Bronchial epithelial cell (primary cell): ENCODE results near the gene RASA2. TPM values are rescaled to one million over a fixed set of nuclear protein-coding genes. Genes with fewer than 3 reads are reported as not detected.
A peak's percentile ranks its signal among the peaks of the same experiment; 100 is the strongest.

Source experiments
- DNase-seq: peaks from one replicate; pipeline ENCODE4 v3.0.0-alpha.2; 2010; ENCODE audit warnings: low read depth
- FAIRE-seq: peaks from 2 replicates; lab custom pipeline; 2011; peaks lifted over from hg19 to GRCh38; lab: Jason Lieb, UNC
- H3K27me3 ChIP-seq: 2 replicates; pipeline ENCODE4 v1.5.1; 2011; ENCODE audit warnings: low read length; ENCODE audit not compliant: control insufficient read depth, insufficient read depth
- H3K36me3 ChIP-seq: 2 replicates; pipeline ENCODE4 v1.5.1; 2011; ENCODE audit warnings: low read length; ENCODE audit not compliant: control insufficient read depth, insufficient read depth
- H3K4me3 ChIP-seq: 2 replicates; pipeline ENCODE4 v1.5.1; 2011; ENCODE audit warnings: mild to moderate bottlenecking, low read depth, low read length, control low read depth
- total RNA-seq: library from RNA; depleted of rRNA; stranded (reverse); fragments of >200 nt; gene quantifications from 2 replicates; pipeline ENCODE4 v1.2.1, GENCODE V29; 2014
- TF ChIP-seq, protein P1 (sequence below): IDR thresholded peaks from 2 replicates; pipeline ENCODE4 v1.5.1; 2011; ENCODE audit warnings: mild to moderate bottlenecking, moderate library complexity, low read length, control low read depth, inconsistent platforms; ENCODE audit not compliant: insufficient read depth, severe bottlenecking

RASA2 gene
- total RNA-seq, 1 donor from 2014 or later: 11.8 TPM

- FAIRE-seq (no peak), DNase-seq (no peak)
- no peaks in the 10 kb centered on the region for H3K27me3 ChIP-seq
- no peak overlapping the region for H3K4me3 ChIP-seq
- peaks cover 2% of the 10 kb centered on the region for H3K36me3 ChIP-seq
- TF ChIP-seq, protein P1, sequence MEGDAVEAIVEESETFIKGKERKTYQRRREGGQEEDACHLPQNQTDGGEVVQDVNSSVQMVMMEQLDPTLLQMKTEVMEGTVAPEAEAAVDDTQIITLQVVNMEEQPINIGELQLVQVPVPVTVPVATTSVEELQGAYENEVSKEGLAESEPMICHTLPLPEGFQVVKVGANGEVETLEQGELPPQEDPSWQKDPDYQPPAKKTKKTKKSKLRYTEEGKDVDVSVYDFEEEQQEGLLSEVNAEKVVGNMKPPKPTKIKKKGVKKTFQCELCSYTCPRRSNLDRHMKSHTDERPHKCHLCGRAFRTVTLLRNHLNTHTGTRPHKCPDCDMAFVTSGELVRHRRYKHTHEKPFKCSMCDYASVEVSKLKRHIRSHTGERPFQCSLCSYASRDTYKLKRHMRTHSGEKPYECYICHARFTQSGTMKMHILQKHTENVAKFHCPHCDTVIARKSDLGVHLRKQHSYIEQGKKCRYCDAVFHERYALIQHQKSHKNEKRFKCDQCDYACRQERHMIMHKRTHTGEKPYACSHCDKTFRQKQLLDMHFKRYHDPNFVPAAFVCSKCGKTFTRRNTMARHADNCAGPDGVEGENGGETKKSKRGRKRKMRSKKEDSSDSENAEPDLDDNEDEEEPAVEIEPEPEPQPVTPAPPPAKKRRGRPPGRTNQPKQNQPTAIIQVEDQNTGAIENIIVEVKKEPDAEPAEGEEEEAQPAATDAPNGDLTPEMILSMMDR: no peak
Observed at GRCh38 chr3:141525814-141526213, 39.0 kb downstream of the RASA2 start.

GRCh38 chr3:141526709-141527108 lies 39.9 kb downstream of the RASA2 start:
- peaks cover 2% of the 10 kb centered on the region for H3K36me3 ChIP-seq
- no peak overlapping the region for H3K4me3 ChIP-seq
- TF ChIP-seq, protein P1: no peak
- no peaks in the 10 kb centered on the region for H3K27me3 ChIP-seq
- FAIRE-seq: no peak
- DNase-seq: peak; percentile 49

DNA sequence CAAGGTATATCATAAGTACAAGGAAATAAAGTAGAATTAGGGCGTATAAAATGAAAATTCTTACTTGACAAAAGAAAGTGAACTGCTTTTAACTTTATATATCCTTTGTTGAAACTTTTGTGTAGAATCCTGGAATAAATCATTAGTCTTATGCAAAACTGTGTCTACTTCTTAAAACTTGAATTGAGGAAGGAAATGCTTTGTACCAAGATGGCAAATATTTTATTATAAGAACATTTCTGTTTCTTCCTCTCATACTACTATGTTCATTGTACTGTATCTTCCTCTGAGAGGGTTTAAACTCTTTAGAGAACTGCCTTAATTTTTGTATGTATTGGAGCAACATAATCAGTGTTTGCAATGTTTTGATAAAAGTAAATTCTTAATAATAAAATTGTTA lies 42.0 kb downstream of the RASA2 start:
- no peak for DNase-seq
- Histone ChIP-seq H3K4me3 (no peak overlapping the region), H3K27me3 (no peaks in the 10 kb centered on the region), H3K36me3 (no peaks in the 10 kb centered on the region)
- TF ChIP-seq, protein P1: no peak
- FAIRE-seq: no peak

- no peak for DNase-seq
- TF ChIP-seq, protein P1: no peak
- FAIRE-seq: no peak
- Histone ChIP-seq H3K27me3 (no peaks in the 10 kb centered on the region), H3K36me3 (no peaks in the 10 kb centered on the region), H3K4me3 (no peak overlapping the region)
Observed at GRCh38 chr3:141529256-141529655, 42.4 kb downstream of the RASA2 start.

DNA sequence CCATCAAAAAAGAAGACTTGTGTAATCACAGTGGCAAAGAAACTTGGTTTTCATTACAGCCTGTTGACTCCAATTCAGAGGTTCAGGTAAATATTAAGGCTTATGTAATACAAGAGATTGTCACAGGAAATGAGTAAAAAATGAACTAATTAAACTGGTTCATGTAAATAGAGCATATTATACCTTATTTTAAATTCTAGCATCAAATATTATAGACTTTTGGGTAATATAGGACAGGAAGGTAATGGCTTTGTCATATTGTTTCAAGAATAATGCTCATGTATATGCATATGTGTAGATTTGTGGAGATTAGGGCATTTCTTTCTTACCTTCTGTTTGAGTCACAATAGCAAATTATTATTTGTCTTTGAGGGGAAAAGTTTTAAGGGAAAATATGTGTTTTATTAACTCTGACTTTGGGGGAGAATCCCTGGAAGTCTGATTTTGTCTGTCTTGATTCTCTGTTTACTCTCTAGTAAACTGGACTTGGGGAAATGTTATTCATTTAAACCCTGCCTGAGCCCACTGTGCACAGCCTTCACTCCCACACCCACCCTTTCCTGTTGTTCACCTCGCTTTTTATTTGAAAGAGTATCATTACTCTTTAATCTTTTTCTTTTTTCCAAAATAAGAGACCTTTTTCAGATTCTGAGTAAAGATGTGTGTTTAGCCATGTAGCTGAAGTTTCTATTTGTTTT lies 43.0 kb downstream of the RASA2 start:
- no peaks in the 10 kb centered on the region for H3K27me3 ChIP-seq
- TF ChIP-seq, protein P1: no peak
- DNase-seq: peak; percentile 70
- H3K4me3 ChIP-seq: no peak overlapping the region
- FAIRE-seq: no peak
- no peaks in the 10 kb centered on the region for H3K36me3 ChIP-seq

DNA sequence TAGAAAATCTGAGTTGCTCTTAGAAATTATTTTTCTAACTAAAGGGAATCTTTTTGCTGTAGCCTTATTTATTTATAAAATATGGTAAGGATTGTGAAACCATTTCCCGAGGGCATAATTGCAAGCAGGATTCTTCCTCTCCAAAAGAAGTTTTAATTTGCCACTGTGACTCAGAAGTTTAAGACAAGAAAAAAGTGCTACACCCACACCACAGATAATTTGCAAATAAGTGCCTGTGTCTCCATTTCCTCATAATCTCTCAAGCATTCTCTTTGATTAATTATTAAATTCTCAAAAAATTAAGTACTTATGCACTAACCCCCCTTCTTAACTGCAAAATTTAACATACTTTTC lies 43.6 kb downstream of the RASA2 start:
- DNase-seq (peak; percentile 92), FAIRE-seq (no peak)
- TF ChIP-seq, protein P1: no peak
- Histone ChIP-seq H3K27me3 (no peaks in the 10 kb centered on the region), H3K4me3 (no peak overlapping the region), H3K36me3 (peaks cover under 1% of the 10 kb centered on the region)
